CD4-positive, alpha-beta T cell (primary cell): ENCODE results near the gene GNA15. TPM values are rescaled to one million over a fixed set of nuclear protein-coding genes. Genes with fewer than 3 reads are reported as not detected.

Source experiments
- ATAC-seq: fragments of 200-7000 bp; cut with Tn5 transposase; one replicate; pipeline ENCODE4 v1.10.0; 2022; ENCODE audit warnings: mild to moderate bottlenecking; ENCODE audit not compliant: poor library complexity
- CTCF ChIA-PET: fragments of 350-600 bp; sonication (Branson Sonifier 250); formaldehyde crosslinking; loops from one replicate; lab custom pipeline; 2021; ENCODE audit warnings: antibody characterized with exemption, inconsistent platforms; lab: Charles Lee
- POLR2A ChIA-PET: fragments of 350-600 bp; sonication (Branson Sonifier 250); formaldehyde crosslinking; loops from one replicate; lab custom pipeline; 2021; ENCODE audit warnings: antibody characterized with exemption, inconsistent platforms; lab: Charles Lee
- DNase-seq, 14 experiments: peaks; one replicate each; pipeline ENCODE4 v3.0.0-alpha.2; 2013 to 2020; ENCODE audit warnings: mixed read lengths in 2 of 14
- H3K27ac ChIP-seq, 2 donors: one replicate each; pipeline versions ENCODE4 v1.5.1 to v1.7.0; 2013; ENCODE audit warnings: low read length in 2 of 2, low read depth in 1 of 2, mild to moderate bottlenecking in 1 of 2
- H3K27me3 ChIP-seq, 2 experiments: 1 replicate in 1 of 2; 2 replicates in 1 of 2; pipeline versions ENCODE4 v1.6.1 to v1.7.0; 2013; ENCODE audit warnings: low read length in 2 of 2, control low read depth in 1 of 2, mild to moderate bottlenecking in 1 of 2, moderate library complexity in 1 of 2; ENCODE audit not compliant: insufficient read depth in 2 of 2, control insufficient read depth in 1 of 2
- H3K36me3 ChIP-seq: one replicate; pipeline ENCODE4 v1.6.1; 2013; ENCODE audit warnings: low read length, control low read depth; ENCODE audit not compliant: insufficient read depth
- H3K4me1 ChIP-seq: one replicate; pipeline ENCODE4 v1.6.1; 2013; ENCODE audit warnings: low read length, control low read depth; ENCODE audit not compliant: insufficient read depth
- H3K4me3 ChIP-seq: one replicate; pipeline ENCODE4 v1.5.1; 2013; ENCODE audit warnings: mild to moderate bottlenecking, low read length, moderate library complexity
- H3K9me3 ChIP-seq, 2 experiments: 1 replicate in 1 of 2; 2 replicates in 1 of 2; pipeline versions ENCODE4 v1.6.1 to v1.7.0; 2013; ENCODE audit warnings: low read length in 2 of 2, mild to moderate bottlenecking in 2 of 2, control low read depth in 1 of 2, moderate library complexity in 1 of 2; ENCODE audit not compliant: control insufficient read depth in 1 of 2, insufficient read depth in 1 of 2
- H3K27ac Mint-ChIP-seq: one replicate; pipeline ENCODE4 v1.8.0; 2020; ENCODE audit warnings: mixed read lengths
- H3K27me3 Mint-ChIP-seq: one replicate; pipeline ENCODE4 v1.8.0; 2021; ENCODE audit warnings: mixed read lengths
- H3K36me3 Mint-ChIP-seq: one replicate; pipeline ENCODE4 v1.8.0; 2021; ENCODE audit warnings: low read depth, mixed read lengths
- H3K4me1 Mint-ChIP-seq: one replicate; pipeline ENCODE4 v1.8.0; 2021; ENCODE audit warnings: low read depth, mixed read lengths
- H3K4me3 Mint-ChIP-seq: one replicate; pipeline ENCODE4 v1.8.0; 2020; ENCODE audit warnings: mild to moderate bottlenecking, mixed read lengths
- H3K9me3 Mint-ChIP-seq: one replicate; pipeline ENCODE4 v1.8.0; 2020; ENCODE audit warnings: mixed read lengths
- intact Hi-C, 2 experiments: fragments of 100-400 bp; cut with DNase I in 1 of 2; cut with micrococcal nuclease in 1 of 2; formaldehyde crosslinking; loops; one replicate each; pipeline versions ENCODE4 v1.15.1 to v1.9.0; 2023 to 2025; cut with DNase I, micrococcal nuclease
- total RNA-seq, 174 experiments: library from RNA in 2 of 174; stranded (reverse) in 2 of 174; gene quantifications; one replicate each; pipeline ENCODE4 v1.2.3 and lab custom pipeline; 2021 to 2026
- TF ChIP-seq, protein P1 (sequence below): fragments of 200-600 bp; IDR thresholded peaks from one replicate; pipeline ENCODE4 v1.8.0; 2022; ENCODE audit warnings: antibody characterized with exemption, mild to moderate bottlenecking

GNA15 gene
- total RNA-seq, 2 experiments from 2014 or later: 12.1 to 14.9 TPM

DNA sequence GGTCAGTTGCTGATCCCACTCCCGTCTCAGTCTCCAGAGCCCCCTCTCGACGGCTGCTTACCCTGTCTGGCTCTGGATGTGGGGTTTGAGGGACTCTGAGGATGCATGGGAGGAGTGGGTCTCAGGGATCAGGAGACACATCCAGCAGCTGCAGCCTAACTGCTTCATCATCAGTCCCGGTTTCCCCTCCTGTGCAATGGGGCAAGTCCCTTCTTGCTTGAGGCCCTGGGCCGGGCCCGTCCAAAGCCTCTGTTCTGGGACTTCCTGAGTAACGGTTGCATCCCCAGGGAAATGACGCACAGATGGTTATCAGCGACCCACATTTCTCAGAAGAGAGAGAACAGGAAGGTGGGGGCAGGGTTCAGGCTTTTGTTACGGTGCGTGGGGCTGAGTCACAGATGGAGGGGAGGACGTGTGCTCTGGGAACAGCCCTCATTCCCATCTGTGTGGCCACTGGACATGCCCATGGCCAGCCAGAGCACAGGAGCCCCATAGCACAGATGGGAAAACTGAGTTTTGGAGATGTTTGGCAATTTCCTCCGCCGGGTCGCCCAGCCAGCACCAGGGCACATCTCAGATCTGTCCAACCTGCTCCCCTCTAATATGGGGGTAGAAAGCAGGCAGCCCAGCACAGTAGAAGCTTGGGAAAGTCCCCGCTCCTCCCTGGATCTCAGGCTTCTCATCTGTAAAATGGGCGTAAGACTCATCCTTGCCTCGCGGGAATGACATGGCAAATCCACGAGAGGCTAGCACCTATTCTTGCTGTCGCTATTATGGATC lies 19.3 kb downstream of the GNA15 start:
- H3K27ac Mint-ChIP-seq: peak overlapping the region; percentile 87
- peak overlapping the region; percentile 52 for H3K4me3 Mint-ChIP-seq
- H3K36me3 ChIP-seq: peaks cover 5% of the 10 kb centered on the region

DNA sequence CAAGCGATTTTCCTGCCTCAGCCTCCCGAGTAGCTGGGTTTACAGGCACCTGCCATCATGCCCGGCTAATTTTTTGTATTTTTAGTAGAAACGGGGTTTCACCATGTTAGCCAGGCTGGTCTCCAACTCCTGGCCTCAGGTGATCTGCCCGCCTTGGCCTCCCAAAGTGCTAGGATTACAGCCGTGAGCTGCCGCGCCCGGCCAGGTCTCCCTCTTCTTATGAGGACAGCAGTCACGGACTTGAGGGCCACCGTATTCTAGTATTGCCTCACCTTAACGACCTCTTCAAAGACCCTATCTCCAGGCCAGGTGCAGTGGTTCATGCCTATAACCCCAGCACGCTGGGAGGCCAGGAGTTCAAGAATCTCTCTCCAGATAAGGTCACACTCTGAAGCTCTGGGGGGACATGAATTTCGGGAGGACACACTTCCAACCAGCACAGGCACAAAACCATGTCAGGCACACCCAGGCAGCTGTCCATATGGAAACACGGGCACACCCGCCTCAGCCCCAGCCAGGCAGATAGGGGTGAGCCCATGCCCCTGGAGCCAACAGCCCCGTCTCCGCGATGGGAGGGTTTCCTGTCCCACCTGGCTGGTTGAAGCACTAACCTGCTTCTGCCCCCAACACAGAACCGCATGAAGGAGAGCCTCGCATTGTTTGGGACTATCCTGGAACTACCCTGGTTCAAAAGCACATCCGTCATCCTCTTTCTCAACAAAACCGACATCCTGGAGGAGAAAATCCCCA lies 21.4 kb downstream of the GNA15 start:
- Histone ChIP-seq H3K9me3 (peaks cover 0 to 6% of the 10 kb centered on the region in 2 experiments), H3K4me3 (no peak overlapping the region), H3K36me3 (peaks cover 3% of the 10 kb centered on the region), H3K27ac (no peak overlapping the region), H3K4me1 (peaks cover 32% of the 10 kb centered on the region), H3K27me3 (no peaks in the 10 kb centered on the region)
- CTCF ChIA-PET: interaction anchor here (0.9 kb wide), 1 partner anchor 49 kb away, joined by 3 read pairs; no protein-coding TSS in a partner anchor
- Mint-ChIP-seq H3K4me3 (no peak overlapping the region), H3K9me3 (no peaks in the 10 kb centered on the region), H3K4me1 (no peaks in the 10 kb centered on the region), H3K27me3 (no peaks in the 10 kb centered on the region), H3K36me3 (no peaks in the 10 kb centered on the region), H3K27ac (peak overlapping the region; percentile 30)
- intact Hi-C loops: no loop called here
- no peak for ATAC-seq
- TF ChIP-seq, protein P1, sequence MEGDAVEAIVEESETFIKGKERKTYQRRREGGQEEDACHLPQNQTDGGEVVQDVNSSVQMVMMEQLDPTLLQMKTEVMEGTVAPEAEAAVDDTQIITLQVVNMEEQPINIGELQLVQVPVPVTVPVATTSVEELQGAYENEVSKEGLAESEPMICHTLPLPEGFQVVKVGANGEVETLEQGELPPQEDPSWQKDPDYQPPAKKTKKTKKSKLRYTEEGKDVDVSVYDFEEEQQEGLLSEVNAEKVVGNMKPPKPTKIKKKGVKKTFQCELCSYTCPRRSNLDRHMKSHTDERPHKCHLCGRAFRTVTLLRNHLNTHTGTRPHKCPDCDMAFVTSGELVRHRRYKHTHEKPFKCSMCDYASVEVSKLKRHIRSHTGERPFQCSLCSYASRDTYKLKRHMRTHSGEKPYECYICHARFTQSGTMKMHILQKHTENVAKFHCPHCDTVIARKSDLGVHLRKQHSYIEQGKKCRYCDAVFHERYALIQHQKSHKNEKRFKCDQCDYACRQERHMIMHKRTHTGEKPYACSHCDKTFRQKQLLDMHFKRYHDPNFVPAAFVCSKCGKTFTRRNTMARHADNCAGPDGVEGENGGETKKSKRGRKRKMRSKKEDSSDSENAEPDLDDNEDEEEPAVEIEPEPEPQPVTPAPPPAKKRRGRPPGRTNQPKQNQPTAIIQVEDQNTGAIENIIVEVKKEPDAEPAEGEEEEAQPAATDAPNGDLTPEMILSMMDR: no peak
- POLR2A ChIA-PET: no interaction called here
- DNase-seq: no peak

More for the DNA sequence above, 19.3 kb downstream of the GNA15 start:
- ChIA-PET CTCF (no interaction called here), POLR2A (no interaction called here)
- peak overlapping the region; percentile 27 to 78 for H3K27ac ChIP-seq
- no peaks in the 10 kb centered on the region for H3K27me3 Mint-ChIP-seq
- no peaks in the 10 kb centered on the region for H3K27me3 ChIP-seq
- H3K4me1 Mint-ChIP-seq: no peaks in the 10 kb centered on the region
- peaks cover 0 to 6% of the 10 kb centered on the region in 2 experiments for H3K9me3 ChIP-seq
- peak; percentile 91 for ATAC-seq
- no peaks in the 10 kb centered on the region for H3K36me3 Mint-ChIP-seq
- peaks cover 37% of the 10 kb centered on the region for H3K4me1 ChIP-seq
- H3K4me3 ChIP-seq: peak overlapping the region; percentile 24
- TF ChIP-seq, protein P1: no peak
- intact Hi-C loops: no loop called here
- no peaks in the 10 kb centered on the region for H3K9me3 Mint-ChIP-seq
- DNase-seq: peak; percentile 54 to 96 (median 74)

DNA sequence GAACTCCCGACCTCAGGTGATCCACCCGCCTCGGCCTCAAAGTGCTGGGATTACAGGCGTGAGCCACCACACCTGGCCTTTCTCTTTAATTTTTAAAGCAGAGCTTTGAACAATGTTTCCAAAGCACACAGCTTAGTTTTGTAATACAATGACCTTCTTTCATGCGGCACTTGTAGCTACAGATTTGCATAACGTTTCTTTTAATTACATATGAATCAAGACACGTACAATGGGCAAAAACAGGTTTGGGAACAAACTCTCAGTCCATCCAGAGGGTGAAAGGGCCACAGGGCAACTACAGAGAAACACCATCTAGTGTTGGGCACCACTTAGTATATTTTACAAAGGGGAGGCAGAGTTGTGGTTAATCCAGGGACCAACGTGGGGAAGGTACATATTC lies 23.7 kb downstream of the GNA15 start:
- no peak for ATAC-seq
- TF ChIP-seq, protein P1: no peak
- no peaks in the 10 kb centered on the region for H3K27me3 Mint-ChIP-seq
- no peak overlapping the region for H3K27ac Mint-ChIP-seq
- intact Hi-C loops: no loop called here
- Histone ChIP-seq H3K27me3 (no peaks in the 10 kb centered on the region), H3K4me1 (peaks cover 34% of the 10 kb centered on the region), H3K27ac (no peak overlapping the region), H3K36me3 (no peaks in the 10 kb centered on the region), H3K4me3 (no peak overlapping the region), H3K9me3 (no peaks in the 10 kb centered on the region)
- H3K4me1 Mint-ChIP-seq: peaks cover 6% of the 10 kb centered on the region
- H3K4me3 Mint-ChIP-seq: no peak overlapping the region
- no peaks in the 10 kb centered on the region for H3K36me3 Mint-ChIP-seq
- CTCF ChIA-PET: interaction anchor here (0.9 kb wide), 1 partner anchor 30 kb away, joined by 4 read pairs; no protein-coding TSS in a partner anchor
- H3K9me3 Mint-ChIP-seq: no peaks in the 10 kb centered on the region
- POLR2A ChIA-PET: interaction anchor here (0.6 to 1.2 kb wide), 2 partner anchors 11 to 18 kb away, joined by 3 read pairs; no protein-coding TSS in a partner anchor
- no peak for DNase-seq
